ENCODE data around the gene GRIN3B.
"Not testable (repeated sequence)": the region's sequence is repeated elsewhere in the genome, so short reads cannot be mapped to it uniquely, and the experiment has no call there.

GRIN3B gene

GRCh38 chr19:1000095-1000494, at the start of gene GRIN3B:
TSS of gene GRIN3B (plus strand) at chr19:1000419. CDS start at chr19:1000438, 19 bp downstream.
- DNase-seq = peak; percentile 65

- DNase-seq = no peak
Observed at GRCh38 chr19:952049-952679, 48.1 kb upstream of the GRIN3B start.

GRCh38 chr19:952680-953444, 47.4 kb upstream of the GRIN3B start:
- DNase-seq = no peak

GRCh38 chr19:953445-954271, 46.6 kb upstream of the GRIN3B start:
- DNase-seq = no peak

- no peak for DNase-seq
Observed at GRCh38 chr19:954272-954671, 45.9 kb upstream of the GRIN3B start.

- DNase-seq = no peak
Observed at GRCh38 chr19:954672-955494, 45.3 kb upstream of the GRIN3B start.

- no peak for DNase-seq
Observed at GRCh38 chr19:955803-956765, 44.1 kb upstream of the GRIN3B start.

- no peak for DNase-seq
Observed at GRCh38 chr19:956766-957440, 43.3 kb upstream of the GRIN3B start.

- DNase-seq = not testable (repeated sequence)
Observed at GRCh38 chr19:957578-957977, 42.6 kb upstream of the GRIN3B start.

- no peak for DNase-seq
Observed at GRCh38 chr19:958967-959855, 41.0 kb upstream of the GRIN3B start.

GRCh38 chr19:960020-960419, 40.2 kb upstream of the GRIN3B start:
- DNase-seq = no peak

- no peak for DNase-seq
Observed at GRCh38 chr19:960601-960938, 39.6 kb upstream of the GRIN3B start.

GRCh38 chr19:961866-962620, 38.2 kb upstream of the GRIN3B start:
- DNase-seq = no peak

GRCh38 chr19:962683-963400, 37.4 kb upstream of the GRIN3B start:
- DNase-seq = no peak

GRCh38 chr19:963486-963951, 36.7 kb upstream of the GRIN3B start:
- DNase-seq = no peak

- no peak for DNase-seq
Observed at GRCh38 chr19:964116-964520, 36.1 kb upstream of the GRIN3B start.

- DNase-seq = no peak
Observed at GRCh38 chr19:964761-965694, 35.2 kb upstream of the GRIN3B start.

All from CD4-positive, alpha-beta T cell treated with Interferon gamma for 1 hour (primary cell).